ENCODE results near the gene SLC19A1.
A peak's percentile ranks its signal among the peaks of the same experiment; 100 is the strongest.

Gene SLC19A1

DNA sequence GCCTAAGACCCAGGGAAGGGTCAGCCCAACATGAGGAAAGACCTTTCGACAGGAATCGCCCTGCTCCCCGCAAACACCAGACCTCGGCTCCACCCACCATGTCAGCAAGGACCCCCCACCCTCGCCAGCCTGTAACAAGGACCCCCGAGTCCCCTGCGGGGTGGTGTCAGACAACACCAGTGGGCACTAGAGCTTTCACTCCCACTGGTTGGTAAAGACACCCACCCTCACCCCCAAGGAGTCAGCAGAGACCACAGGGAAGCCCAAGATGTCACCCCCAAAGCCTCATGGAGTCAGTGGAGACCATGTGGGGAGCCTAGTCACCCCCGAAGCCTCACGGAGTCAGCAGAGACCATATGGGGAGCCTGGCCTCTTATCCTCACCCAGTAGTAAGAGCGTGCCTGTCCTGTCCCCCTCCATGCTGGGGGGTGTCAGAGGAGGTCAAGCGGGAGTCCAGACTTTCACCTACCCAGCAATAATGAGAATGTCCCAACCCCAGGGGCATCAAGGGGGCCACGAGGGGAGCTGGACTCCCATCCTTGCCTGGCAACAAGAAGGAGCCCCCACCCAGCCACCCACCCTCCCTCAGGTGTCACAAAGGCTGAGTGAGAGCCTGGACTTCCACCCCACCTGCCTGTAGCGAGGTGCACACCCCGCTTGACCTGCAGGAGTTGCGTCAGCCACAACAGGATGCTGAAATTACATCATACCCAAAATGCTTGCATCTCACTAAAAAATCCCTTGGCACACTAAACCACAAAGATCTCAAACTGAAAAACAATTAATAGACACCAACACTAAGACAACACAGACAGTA lies 24.8 kb downstream of the SLC19A1 start:
- Histone ChIP-seq H3K18ac (ENCODE audit: low read depth in 1 of 2, low read length in 2 of 2) (no peak overlapping the region), H3K9me3 (ENCODE audit: control insufficient read depth, low read length) (peaks cover 39% of the 10 kb centered on the region), H3K4me2 (ENCODE audit: low read length, poor library complexity, severe bottlenecking) (no peak overlapping the region), H3K79me1 (replicated peaks; ENCODE audit: low read length, poor library complexity, severe bottlenecking) (peaks cover 8% of the 10 kb centered on the region), H4K91ac (ENCODE audit: low read length) (no peak overlapping the region), H4K8ac (ENCODE audit: low read length) (no peak overlapping the region), H3K36me3 (ENCODE audit: control insufficient read depth in 1 of 2, insufficient read depth in 2 of 2, low read depth in 1 of 2, low read length in 2 of 2) (peaks cover 16 to 52% of the 10 kb centered on the region in 2 experiments), H3K27ac (ENCODE audit: low read length, poor library complexity, severe bottlenecking) (no peak overlapping the region), H3K9ac (ENCODE audit: low read length) (no peak overlapping the region), H3K23ac (ENCODE audit: low read length in 2 of 2) (no peak overlapping the region), H2BK120ac (ENCODE audit: low read depth, low read length) (no peak overlapping the region), H2BK12ac (ENCODE audit: low read length in 2 of 2) (no peak overlapping the region), H3K4me1 (ENCODE audit: control insufficient read depth, insufficient read depth, low read depth, low read length) (peaks cover 6% of the 10 kb centered on the region), H2BK15ac (ENCODE audit: low read depth, poor library complexity, severe bottlenecking) (no peak overlapping the region), H3K4ac (ENCODE audit: low read depth in 1 of 2, low read length in 2 of 2) (no peak overlapping the region), H3K14ac (ENCODE audit: low read length in 2 of 2) (no peak overlapping the region), H2AFZ (ENCODE audit: low read depth, low read length) (no peak overlapping the region), H3K4me3 (ENCODE audit: insufficient read depth in 1 of 2, low read depth in 1 of 2, low read length in 2 of 2) (no peak overlapping the region), H2BK5ac (ENCODE audit: low read depth, low read length, poor library complexity, severe bottlenecking) (no peak overlapping the region), H2AK5ac (ENCODE audit: low read length, severe bottlenecking) (no peak overlapping the region), H3K27me3 (ENCODE audit: control insufficient read depth in 1 of 2, insufficient read depth in 1 of 2, low read length in 2 of 2) (no peaks in the 10 kb centered on the region)
- no peak for DNase-seq
- WGBS, result 97% methylated on average over 15 of the region's 15 CpGs

DNA sequence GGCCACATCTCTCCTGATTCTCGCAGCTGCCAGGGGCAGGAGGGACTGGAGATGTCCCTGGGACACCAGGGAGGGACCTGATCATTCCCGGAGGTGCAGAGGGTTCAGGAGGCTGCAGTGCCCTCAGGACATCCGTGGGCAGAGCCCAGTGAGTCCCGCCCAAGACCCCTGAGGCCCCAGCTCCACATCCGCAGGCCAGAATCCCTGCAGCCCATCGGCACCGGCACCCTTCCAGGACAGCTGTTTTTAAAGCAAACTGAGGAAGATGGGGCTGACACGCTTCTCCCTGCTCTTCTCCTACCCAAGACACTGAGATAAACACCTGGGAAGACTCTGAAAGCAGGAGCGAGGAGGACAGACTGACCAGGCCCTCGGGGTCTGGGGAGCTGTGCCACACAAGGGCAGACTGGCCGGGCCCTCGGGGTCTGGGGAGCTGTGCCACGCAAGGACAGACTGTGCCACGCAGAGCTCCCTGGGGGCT lies 25.5 kb downstream of the SLC19A1 start:
- Histone ChIP-seq H2BK5ac (ENCODE audit: low read depth, low read length, poor library complexity, severe bottlenecking) (no peak overlapping the region), H2BK15ac (ENCODE audit: low read depth, poor library complexity, severe bottlenecking) (no peak overlapping the region), H2BK12ac (ENCODE audit: low read length in 2 of 2) (no peak overlapping the region), H3K4me2 (ENCODE audit: low read length, poor library complexity, severe bottlenecking) (no peak overlapping the region), H4K8ac (ENCODE audit: low read length) (no peak overlapping the region), H3K14ac (ENCODE audit: low read length in 2 of 2) (no peak overlapping the region), H3K4me3 (ENCODE audit: insufficient read depth in 1 of 2, low read depth in 1 of 2, low read length in 2 of 2) (no peak overlapping the region), H2BK120ac (ENCODE audit: low read depth, low read length) (no peak overlapping the region), H3K79me1 (replicated peaks; ENCODE audit: low read length, poor library complexity, severe bottlenecking) (peaks cover 8% of the 10 kb centered on the region), H3K23ac (ENCODE audit: low read length in 2 of 2) (no peak overlapping the region), H3K36me3 (ENCODE audit: control insufficient read depth in 1 of 2, insufficient read depth in 2 of 2, low read depth in 1 of 2, low read length in 2 of 2) (peaks cover 13 to 60% of the 10 kb centered on the region in 2 experiments), H3K18ac (ENCODE audit: low read depth in 1 of 2, low read length in 2 of 2) (no peak overlapping the region), H3K4ac (ENCODE audit: low read depth in 1 of 2, low read length in 2 of 2) (no peak overlapping the region), H3K9ac (ENCODE audit: low read length) (no peak overlapping the region), H3K27ac (ENCODE audit: low read length, poor library complexity, severe bottlenecking) (no peak overlapping the region), H2AFZ (ENCODE audit: low read depth, low read length) (no peak overlapping the region), H3K9me3 (ENCODE audit: control insufficient read depth, low read length) (peaks cover 32% of the 10 kb centered on the region), H4K91ac (ENCODE audit: low read length) (no peak overlapping the region), H3K4me1 (ENCODE audit: control insufficient read depth, insufficient read depth, low read depth, low read length) (peaks cover 6% of the 10 kb centered on the region), H2AK5ac (ENCODE audit: low read length, severe bottlenecking) (no peak overlapping the region), H3K27me3 (ENCODE audit: control insufficient read depth in 1 of 2, insufficient read depth in 1 of 2, low read length in 2 of 2) (no peaks in the 10 kb centered on the region)
- 95% methylated on average over 14 of the region's 14 CpGs for WGBS
- DNase-seq, result no peak

DNA sequence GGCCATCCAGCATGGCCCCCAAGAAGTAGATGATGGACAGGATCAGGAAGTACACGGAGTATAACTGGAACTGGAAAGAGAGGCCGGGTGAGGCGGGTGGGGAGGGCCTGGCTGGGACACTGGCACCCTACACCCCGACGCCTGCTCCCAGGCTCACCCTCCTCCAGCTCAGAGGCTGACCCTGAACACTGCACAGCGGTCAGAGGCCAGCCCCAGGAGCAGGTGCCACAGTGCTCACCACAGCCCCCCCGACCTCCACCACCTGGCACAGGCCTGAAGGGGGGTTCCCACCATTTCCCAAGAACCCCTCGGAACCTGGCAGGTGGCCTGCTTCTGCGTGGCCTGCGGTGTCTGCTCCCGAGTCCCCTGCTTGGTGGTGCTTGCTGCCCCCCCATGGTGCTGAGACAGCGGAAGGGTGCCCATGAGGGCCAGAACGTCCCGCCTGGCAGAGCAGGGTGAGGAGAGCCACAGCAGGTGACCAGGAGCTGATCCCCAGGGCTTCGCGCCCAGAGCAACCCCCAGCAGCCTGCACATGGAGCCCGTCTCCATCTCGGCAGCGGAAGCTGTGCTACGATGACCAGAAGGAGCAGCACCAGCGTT lies 26.1 kb downstream of the SLC19A1 start:
- 97% methylated on average over 21 of the region's 21 CpGs for WGBS
- Histone ChIP-seq H3K27ac (ENCODE audit: low read length, poor library complexity, severe bottlenecking) (no peak overlapping the region), H3K4me2 (ENCODE audit: low read length, poor library complexity, severe bottlenecking) (no peak overlapping the region), H3K23ac (ENCODE audit: low read length in 2 of 2) (no peak overlapping the region), H3K9me3 (ENCODE audit: control insufficient read depth, low read length) (peaks cover 27% of the 10 kb centered on the region), H3K36me3 (ENCODE audit: control insufficient read depth in 1 of 2, insufficient read depth in 2 of 2, low read depth in 1 of 2, low read length in 2 of 2) (peaks cover 13 to 65% of the 10 kb centered on the region in 2 experiments), H2BK120ac (ENCODE audit: low read depth, low read length) (no peak overlapping the region), H4K8ac (ENCODE audit: low read length) (no peak overlapping the region), H3K27me3 (ENCODE audit: control insufficient read depth in 1 of 2, insufficient read depth in 1 of 2, low read length in 2 of 2) (no peaks in the 10 kb centered on the region), H3K79me1 (replicated peaks; ENCODE audit: low read length, poor library complexity, severe bottlenecking) (peaks cover 8% of the 10 kb centered on the region), H4K91ac (ENCODE audit: low read length) (no peak overlapping the region), H3K9ac (ENCODE audit: low read length) (no peak overlapping the region), H3K4ac (ENCODE audit: low read depth in 1 of 2, low read length in 2 of 2) (no peak overlapping the region), H2BK12ac (ENCODE audit: low read length in 2 of 2) (no peak overlapping the region), H3K4me3 (ENCODE audit: insufficient read depth in 1 of 2, low read depth in 1 of 2, low read length in 2 of 2) (no peak overlapping the region), H3K14ac (ENCODE audit: low read length in 2 of 2) (no peak overlapping the region), H2BK15ac (ENCODE audit: low read depth, poor library complexity, severe bottlenecking) (peak overlapping the region; percentile 8), H3K4me1 (ENCODE audit: control insufficient read depth, insufficient read depth, low read depth, low read length) (peaks cover 6% of the 10 kb centered on the region), H3K18ac (ENCODE audit: low read depth in 1 of 2, low read length in 2 of 2) (no peak overlapping the region), H2AK5ac (ENCODE audit: low read length, severe bottlenecking) (no peak overlapping the region), H2BK5ac (ENCODE audit: low read depth, low read length, poor library complexity, severe bottlenecking) (no peak overlapping the region), H2AFZ (ENCODE audit: low read depth, low read length) (no peak overlapping the region)
- DNase-seq, result no peak

DNA sequence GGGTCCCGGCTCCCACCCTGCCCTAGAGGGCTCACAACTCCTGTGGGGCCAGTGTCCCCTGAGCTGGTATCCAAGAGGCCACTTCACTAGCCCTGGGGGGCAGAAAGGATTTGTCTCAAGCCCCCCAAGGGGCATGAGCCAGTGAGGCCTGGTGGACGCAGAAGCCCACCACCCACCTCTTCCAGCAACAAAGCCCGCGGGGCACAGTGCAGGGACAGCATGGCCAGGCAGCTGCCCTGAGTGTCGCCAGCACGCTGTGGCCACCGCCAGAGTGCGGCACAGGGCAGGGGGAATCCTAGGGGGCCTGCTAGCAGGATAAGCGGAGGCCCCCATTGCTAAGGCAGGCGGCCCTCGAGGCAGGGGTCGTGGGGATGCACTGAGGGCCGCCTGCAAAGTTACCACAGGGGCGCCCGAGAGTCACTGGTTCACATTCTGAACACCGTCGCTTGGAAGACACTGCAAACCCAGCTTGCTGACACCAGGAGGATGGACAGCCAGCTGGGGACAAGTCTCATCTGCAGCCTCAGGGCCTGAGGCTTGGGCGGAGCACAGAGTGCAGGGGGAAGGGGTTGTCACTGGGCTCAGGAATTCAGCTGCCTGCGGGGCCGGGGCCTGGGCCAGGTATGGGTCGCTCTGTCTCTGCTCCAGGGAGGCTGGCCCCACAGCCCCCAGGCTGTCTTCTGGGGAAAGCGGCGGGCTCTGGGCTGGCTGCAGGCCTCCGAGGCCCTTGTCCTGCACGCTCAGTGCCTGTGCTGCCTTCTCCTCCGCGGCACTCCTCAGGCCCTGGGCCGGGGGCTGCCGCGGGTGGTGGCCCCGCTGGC lies 26.8 kb downstream of the SLC19A1 start:
- H3K4ac ChIP-seq (ENCODE audit: low read depth in 1 of 2, low read length in 2 of 2), result peak overlapping the region in 1 of 2 experiments; percentile 15
- peaks cover 11 to 72% of the 10 kb centered on the region in 2 experiments for H3K36me3 ChIP-seq (ENCODE audit: control insufficient read depth in 1 of 2, insufficient read depth in 2 of 2, low read depth in 1 of 2, low read length in 2 of 2)
- H2AFZ ChIP-seq (ENCODE audit: low read depth, low read length), result no peak overlapping the region
- no peak overlapping the region for H2BK120ac ChIP-seq (ENCODE audit: low read depth, low read length)
- no peaks in the 10 kb centered on the region for H3K27me3 ChIP-seq (ENCODE audit: control insufficient read depth in 1 of 2, insufficient read depth in 1 of 2, low read length in 2 of 2)
- H3K79me1 ChIP-seq (replicated peaks; ENCODE audit: low read length, poor library complexity, severe bottlenecking), result peaks cover 8% of the 10 kb centered on the region
- no peak overlapping the region for H2BK15ac ChIP-seq (ENCODE audit: low read depth, poor library complexity, severe bottlenecking)
- peaks cover 6% of the 10 kb centered on the region for H3K4me1 ChIP-seq (ENCODE audit: control insufficient read depth, insufficient read depth, low read depth, low read length)
- H3K9ac ChIP-seq (ENCODE audit: low read length), result no peak overlapping the region
- WGBS, result 95% methylated on average over 31 of the region's 31 CpGs
- H2AK5ac ChIP-seq (ENCODE audit: low read length, severe bottlenecking), result no peak overlapping the region
- no peak overlapping the region for H2BK5ac ChIP-seq (ENCODE audit: low read depth, low read length, poor library complexity, severe bottlenecking)
- H4K91ac ChIP-seq (ENCODE audit: low read length), result no peak overlapping the region
- H3K4me3 ChIP-seq (ENCODE audit: insufficient read depth in 1 of 2, low read depth in 1 of 2, low read length in 2 of 2), result no peak overlapping the region
- no peak for DNase-seq
- no peak overlapping the region for H4K8ac ChIP-seq (ENCODE audit: low read length)
- H3K9me3 ChIP-seq (ENCODE audit: control insufficient read depth, low read length), result peaks cover 22% of the 10 kb centered on the region
- no peak overlapping the region for H3K14ac ChIP-seq (ENCODE audit: low read length in 2 of 2)
- H2BK12ac ChIP-seq (ENCODE audit: low read length in 2 of 2), result no peak overlapping the region
- no peak overlapping the region for H3K18ac ChIP-seq (ENCODE audit: low read depth in 1 of 2, low read length in 2 of 2)
- no peak overlapping the region for H3K27ac ChIP-seq (ENCODE audit: low read length, poor library complexity, severe bottlenecking)
- H3K4me2 ChIP-seq (ENCODE audit: low read length, poor library complexity, severe bottlenecking), result no peak overlapping the region
- H3K23ac ChIP-seq (ENCODE audit: low read length in 2 of 2), result no peak overlapping the region

All from mesenchymal stem cell (in vitro differentiated cells and primary cell).